A549 (cell line): Measurements from ENCODE around the gene SND1.

ENCODE experiments used
- ESRRA ChIP-seq: fragments of 150-350 bp; IDR thresholded peaks from 2 replicates; pipeline ENCODE4 v1.6.1; 2014; ENCODE audit warnings: mild to moderate bottlenecking, low read length, borderline replicate concordance
- GATA3 ChIP-seq: IDR thresholded peaks from 2 replicates; pipeline ENCODE4 v1.6.1; 2012; ENCODE audit warnings: borderline replicate concordance
- HDAC2 ChIP-seq: fragments of 200-600 bp; sonication (generic); IDR thresholded peaks from 2 replicates; pipeline ENCODE4 v1.6.1; 2016
- JUN ChIP-seq, 2 experiments: fragments of >200 bp; sonication (Bioruptor Twin); formaldehyde crosslinking; IDR thresholded peaks; 2 replicates in 1 of 2; 3 replicates in 1 of 2; pipeline ENCODE4 v1.6.1; 2016 to 2017
- KDM1A ChIP-seq: fragments of 200-600 bp; sonication (generic); IDR thresholded peaks from 2 replicates; pipeline ENCODE4 v1.6.1; 2016; ENCODE audit warnings: low read depth, mild to moderate bottlenecking
- KDM5A ChIP-seq: fragments of 200-600 bp; sonication (generic); IDR thresholded peaks from 2 replicates; pipeline ENCODE4 v1.6.1; 2016; ENCODE audit warnings: antibody characterized with exemption, mild to moderate bottlenecking
- POLR2A ChIP-seq: IDR thresholded peaks from 2 replicates; pipeline ENCODE4 v1.6.1; 2012; ENCODE audit warnings: mild to moderate bottlenecking, low read length
- TF ChIP-seq, protein P1 (sequence below): IDR thresholded peaks from 2 replicates; pipeline ENCODE4 v1.6.1; 2012; ENCODE audit warnings: low read depth, borderline replicate concordance
- TF ChIP-seq, protein P2 (sequence below): fragments of 200-600 bp; sonication (generic); IDR thresholded peaks from 2 replicates; pipeline ENCODE4 v1.6.1; 2016; ENCODE audit warnings: antibody characterized with exemption, mild to moderate bottlenecking, moderate library complexity
- TF ChIP-seq, protein P3 (sequence below): fragments of >200 bp; sonication (Bioruptor Twin); formaldehyde crosslinking; IDR thresholded peaks from 3 replicates; pipeline ENCODE4 v1.5.1; 2016
- TF ChIP-seq, protein P4 (sequence below): fragments of >200 bp; sonication (Bioruptor Twin); formaldehyde crosslinking; IDR thresholded peaks from 3 replicates; pipeline ENCODE4 v1.6.1; 2016

- TF ChIP-seq, protein P1, sequence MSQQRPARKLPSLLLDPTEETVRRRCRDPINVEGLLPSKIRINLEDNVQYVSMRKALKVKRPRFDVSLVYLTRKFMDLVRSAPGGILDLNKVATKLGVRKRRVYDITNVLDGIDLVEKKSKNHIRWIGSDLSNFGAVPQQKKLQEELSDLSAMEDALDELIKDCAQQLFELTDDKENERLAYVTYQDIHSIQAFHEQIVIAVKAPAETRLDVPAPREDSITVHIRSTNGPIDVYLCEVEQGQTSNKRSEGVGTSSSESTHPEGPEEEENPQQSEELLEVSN, result no peak
- TF ChIP-seq POLR2A (no peak), GATA3 (no peak), HDAC2 (no peak), ESRRA (no peak), JUN (IDR thresholded peaks at IDR 0.05) (no peak), KDM1A (no peak), KDM5A (no peak)
- TF ChIP-seq, protein P2, sequence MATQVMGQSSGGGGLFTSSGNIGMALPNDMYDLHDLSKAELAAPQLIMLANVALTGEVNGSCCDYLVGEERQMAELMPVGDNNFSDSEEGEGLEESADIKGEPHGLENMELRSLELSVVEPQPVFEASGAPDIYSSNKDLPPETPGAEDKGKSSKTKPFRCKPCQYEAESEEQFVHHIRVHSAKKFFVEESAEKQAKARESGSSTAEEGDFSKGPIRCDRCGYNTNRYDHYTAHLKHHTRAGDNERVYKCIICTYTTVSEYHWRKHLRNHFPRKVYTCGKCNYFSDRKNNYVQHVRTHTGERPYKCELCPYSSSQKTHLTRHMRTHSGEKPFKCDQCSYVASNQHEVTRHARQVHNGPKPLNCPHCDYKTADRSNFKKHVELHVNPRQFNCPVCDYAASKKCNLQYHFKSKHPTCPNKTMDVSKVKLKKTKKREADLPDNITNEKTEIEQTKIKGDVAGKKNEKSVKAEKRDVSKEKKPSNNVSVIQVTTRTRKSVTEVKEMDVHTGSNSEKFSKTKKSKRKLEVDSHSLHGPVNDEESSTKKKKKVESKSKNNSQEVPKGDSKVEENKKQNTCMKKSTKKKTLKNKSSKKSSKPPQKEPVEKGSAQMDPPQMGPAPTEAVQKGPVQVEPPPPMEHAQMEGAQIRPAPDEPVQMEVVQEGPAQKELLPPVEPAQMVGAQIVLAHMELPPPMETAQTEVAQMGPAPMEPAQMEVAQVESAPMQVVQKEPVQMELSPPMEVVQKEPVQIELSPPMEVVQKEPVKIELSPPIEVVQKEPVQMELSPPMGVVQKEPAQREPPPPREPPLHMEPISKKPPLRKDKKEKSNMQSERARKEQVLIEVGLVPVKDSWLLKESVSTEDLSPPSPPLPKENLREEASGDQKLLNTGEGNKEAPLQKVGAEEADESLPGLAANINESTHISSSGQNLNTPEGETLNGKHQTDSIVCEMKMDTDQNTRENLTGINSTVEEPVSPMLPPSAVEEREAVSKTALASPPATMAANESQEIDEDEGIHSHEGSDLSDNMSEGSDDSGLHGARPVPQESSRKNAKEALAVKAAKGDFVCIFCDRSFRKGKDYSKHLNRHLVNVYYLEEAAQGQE, result no peak
- TF ChIP-seq, protein P3, sequence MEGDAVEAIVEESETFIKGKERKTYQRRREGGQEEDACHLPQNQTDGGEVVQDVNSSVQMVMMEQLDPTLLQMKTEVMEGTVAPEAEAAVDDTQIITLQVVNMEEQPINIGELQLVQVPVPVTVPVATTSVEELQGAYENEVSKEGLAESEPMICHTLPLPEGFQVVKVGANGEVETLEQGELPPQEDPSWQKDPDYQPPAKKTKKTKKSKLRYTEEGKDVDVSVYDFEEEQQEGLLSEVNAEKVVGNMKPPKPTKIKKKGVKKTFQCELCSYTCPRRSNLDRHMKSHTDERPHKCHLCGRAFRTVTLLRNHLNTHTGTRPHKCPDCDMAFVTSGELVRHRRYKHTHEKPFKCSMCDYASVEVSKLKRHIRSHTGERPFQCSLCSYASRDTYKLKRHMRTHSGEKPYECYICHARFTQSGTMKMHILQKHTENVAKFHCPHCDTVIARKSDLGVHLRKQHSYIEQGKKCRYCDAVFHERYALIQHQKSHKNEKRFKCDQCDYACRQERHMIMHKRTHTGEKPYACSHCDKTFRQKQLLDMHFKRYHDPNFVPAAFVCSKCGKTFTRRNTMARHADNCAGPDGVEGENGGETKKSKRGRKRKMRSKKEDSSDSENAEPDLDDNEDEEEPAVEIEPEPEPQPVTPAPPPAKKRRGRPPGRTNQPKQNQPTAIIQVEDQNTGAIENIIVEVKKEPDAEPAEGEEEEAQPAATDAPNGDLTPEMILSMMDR, result no peak
- TF ChIP-seq, protein P4, sequence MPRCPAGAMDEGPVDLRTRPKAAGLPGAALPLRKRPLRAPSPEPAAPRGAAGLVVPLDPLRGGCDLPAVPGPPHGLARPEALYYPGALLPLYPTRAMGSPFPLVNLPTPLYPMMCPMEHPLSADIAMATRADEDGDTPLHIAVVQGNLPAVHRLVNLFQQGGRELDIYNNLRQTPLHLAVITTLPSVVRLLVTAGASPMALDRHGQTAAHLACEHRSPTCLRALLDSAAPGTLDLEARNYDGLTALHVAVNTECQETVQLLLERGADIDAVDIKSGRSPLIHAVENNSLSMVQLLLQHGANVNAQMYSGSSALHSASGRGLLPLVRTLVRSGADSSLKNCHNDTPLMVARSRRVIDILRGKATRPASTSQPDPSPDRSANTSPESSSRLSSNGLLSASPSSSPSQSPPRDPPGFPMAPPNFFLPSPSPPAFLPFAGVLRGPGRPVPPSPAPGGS, result no peak
Measured at GRCh38 chr7:128033246-128033645, 381.3 kb downstream of the SND1 start.
